ENCODE measurements around the gene TSPAN3.
A peak's percentile ranks its signal among the peaks of the same experiment; 100 is the strongest.

Gene TSPAN3

DNA sequence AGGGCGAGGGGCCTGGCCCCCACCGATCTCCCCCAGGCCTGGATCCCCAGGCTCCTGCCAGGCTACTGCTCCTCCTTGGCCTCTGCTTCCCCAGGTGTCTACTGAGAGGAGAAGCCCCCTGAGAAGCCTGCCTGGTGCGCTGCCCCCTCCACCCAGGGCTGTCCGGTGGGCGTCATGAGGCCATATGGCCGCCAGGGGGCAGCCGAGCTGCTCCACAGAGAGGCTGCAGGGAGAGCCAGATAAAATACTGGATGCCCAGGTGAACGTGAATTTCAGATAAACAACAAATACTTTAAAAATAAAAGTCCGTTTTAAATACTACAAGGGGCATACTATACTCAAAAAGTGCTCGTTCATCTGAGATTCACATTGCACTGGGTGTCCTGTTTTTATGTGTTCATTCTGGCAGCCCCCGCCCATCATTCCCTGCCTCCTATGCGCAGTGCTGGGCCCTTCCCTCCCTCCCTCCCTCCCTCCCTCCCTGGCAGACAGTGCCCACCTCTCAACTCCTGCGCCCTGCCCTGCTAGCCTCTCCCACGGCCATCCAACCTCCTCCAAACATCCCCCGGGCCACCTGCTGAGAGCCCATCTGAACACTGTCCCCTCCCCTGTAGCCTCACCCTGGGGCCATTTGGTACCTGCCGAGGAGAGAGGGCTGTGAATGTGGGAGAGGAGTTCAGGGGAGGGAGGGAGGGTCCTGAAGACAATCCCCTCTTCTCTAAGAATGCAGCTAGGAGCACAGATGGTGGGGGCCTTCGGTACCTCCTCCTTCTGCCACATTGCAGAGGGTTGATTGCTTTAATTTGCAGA lies 46.4 kb downstream of the TSPAN3 start:
- peak; percentile 36 to 52 for DNase-seq (ENCODE audit: low read depth in 1 of 2, low spot score in 1 of 2)

DNA sequence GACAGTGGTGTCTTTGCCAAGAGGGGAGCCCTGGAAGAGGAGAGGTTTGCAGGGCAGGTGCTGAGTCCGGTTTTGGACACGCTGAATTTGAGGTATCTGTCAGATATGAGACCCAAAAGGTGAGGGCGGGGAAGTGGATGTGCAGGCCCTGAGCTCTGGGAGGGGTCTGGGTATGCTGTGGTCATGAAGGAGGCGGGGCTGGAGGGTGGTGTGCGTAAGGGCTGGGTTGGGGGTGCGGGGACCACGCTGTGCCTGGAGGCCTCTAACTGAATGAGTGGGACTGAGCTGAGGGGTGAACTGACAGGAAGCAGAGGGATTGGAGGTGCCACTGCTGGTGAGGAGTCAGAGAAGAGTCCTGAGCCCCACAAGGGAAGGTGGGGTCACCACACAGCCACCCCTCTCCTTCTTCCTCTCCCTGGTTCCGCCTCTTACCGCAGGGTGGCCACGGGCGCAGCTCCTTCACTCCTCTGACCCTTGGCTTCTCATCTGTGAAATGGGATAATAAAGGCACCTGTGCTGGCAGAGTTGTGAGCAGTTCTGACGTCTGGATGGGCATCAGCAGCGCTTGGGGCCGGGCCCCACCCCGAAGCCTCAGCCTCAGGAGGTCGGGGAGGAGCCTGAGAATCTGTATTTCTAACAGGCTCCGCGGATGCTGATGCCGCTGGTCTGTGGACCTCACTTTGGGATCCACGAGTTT lies 47.2 kb downstream of the TSPAN3 start:
- no peak for DNase-seq (ENCODE audit: low read depth in 1 of 2, low spot score in 1 of 2)

DNA sequence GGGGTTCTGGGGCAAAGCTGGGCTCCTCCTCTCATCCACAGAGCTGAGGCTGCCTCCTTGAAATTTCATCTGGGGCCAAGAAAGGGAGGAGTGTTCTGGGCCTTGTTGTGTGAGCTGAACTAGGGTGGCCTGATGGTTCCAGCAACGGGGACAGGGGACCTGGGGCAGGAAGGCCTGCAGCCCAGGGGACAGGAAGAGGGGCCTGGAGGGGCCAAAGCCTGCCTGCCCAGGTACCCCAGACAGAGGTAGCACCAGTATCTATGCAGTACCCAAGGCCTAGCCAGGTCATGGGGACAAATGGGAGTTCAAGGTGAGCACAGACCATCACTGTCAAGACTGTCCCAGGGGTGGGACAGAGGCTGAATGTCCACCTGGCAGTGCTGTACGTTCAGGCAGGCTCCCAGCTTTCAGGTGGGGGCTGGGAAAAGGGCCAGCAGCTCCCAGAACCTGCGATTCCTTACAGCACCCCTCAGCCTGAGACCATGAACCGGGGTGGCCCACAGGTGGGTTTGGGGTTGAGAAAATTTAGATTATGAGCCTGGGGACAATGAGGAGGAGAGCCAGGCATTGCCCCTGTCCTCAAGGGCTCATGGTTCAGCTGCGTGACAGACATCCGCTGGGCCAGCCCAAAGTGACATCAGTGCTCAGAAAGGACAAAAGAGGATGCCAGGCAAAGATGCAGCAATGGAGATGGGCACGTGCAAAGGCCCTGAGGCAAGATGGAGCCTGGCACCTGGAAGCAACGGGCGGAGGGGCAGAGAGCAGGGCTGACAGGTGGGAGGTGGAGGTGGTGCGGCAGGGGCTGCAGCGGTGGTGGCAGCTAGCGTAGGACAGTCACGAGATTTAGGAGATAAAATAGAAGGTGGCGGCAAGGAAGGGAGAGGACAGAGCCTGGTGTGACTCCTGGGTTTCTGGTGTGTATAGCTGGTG lies 48.0 kb downstream of the TSPAN3 start:
- DNase-seq (ENCODE audit: low read depth in 1 of 2, low spot score in 1 of 2): no peak

DNA sequence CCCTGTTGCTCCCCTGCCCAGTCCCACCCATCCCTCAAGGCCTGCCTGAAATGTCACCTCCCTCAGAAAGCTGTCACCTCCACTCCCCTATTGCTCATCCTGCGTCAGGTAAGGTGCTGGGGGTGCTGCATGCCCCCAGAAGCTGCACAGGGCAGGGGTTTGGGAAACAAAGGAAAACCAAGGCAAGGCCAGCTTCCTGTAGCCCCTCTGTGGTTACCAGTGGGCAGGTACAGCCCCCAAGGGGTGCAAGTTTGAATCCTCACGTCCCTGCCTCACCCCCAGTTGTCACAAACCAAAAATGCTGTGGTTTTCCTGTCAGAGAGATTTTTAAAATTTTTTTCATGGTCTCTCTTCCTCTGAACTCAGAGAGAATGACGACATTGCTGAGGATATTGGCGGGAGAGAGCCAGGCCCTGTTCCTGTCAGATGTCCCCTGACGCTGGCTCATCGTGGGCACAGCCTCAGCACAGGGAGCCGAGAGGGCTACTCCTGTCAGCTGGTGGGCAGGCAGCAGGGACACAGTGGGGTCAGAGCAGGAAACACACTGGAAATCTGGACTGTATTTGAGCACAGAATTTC lies 49.0 kb downstream of the TSPAN3 start:
- DNase-seq (ENCODE audit: low read depth in 1 of 2, low spot score in 1 of 2): no peak

DNA sequence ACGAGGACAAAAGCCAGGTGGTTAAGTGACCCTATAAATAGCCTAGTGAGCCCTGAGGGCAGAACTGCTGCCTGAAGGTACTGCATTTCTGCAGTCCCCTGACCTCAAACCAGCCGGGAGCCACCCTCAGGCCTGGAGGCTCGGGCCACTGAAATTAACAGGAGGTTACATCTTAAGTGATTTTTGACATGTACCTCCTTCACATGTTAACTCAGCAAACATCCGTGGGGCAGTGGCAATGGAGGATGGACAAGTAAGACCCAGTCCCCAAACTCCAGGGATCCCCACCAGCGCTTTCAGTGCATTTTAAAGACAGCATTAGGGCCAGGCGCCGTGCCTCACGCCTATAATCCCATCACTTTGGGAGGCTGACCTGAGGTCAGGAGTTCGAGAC lies 49.8 kb downstream of the TSPAN3 start:
- no peak for DNase-seq (ENCODE audit: low read depth in 1 of 2, low spot score in 1 of 2)

DNA sequence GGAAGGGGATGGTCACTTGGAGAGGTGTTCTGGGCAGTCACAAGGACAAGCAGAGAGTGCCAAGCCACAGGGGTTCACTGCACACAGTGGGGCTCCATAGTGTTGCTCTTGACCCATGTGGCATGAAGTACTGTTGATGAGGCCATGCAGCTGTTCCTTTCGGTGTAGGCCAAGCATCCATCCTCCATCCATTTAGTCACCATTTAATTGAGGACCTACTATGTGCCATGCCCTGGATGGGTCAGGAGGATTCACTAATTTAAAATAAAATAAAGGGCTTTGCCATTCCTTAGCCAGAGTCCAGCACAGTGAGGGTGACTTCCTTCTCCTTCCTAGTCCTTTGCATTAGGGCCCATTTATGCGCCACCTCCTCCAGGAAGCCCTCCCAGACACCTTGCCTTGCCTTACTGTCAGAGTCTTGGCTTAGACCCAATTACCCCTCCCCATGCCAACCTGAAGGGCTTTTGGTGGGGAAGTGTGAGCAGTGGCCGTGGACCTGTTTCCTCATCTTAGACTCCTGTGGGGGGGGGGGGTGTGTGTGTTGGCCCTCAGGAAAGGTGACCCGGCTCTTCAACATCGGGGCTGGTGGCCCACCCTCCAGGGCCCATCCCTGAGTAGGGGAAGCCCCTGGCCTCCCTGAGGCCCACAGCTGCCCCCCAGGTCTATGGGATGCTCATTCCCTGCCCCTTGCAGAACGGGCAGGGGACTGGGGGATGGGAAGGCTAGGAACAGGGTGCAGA lies 50.4 kb downstream of the TSPAN3 start:
- DNase-seq (ENCODE audit: low read depth in 1 of 2, low spot score in 1 of 2): no peak

DNA sequence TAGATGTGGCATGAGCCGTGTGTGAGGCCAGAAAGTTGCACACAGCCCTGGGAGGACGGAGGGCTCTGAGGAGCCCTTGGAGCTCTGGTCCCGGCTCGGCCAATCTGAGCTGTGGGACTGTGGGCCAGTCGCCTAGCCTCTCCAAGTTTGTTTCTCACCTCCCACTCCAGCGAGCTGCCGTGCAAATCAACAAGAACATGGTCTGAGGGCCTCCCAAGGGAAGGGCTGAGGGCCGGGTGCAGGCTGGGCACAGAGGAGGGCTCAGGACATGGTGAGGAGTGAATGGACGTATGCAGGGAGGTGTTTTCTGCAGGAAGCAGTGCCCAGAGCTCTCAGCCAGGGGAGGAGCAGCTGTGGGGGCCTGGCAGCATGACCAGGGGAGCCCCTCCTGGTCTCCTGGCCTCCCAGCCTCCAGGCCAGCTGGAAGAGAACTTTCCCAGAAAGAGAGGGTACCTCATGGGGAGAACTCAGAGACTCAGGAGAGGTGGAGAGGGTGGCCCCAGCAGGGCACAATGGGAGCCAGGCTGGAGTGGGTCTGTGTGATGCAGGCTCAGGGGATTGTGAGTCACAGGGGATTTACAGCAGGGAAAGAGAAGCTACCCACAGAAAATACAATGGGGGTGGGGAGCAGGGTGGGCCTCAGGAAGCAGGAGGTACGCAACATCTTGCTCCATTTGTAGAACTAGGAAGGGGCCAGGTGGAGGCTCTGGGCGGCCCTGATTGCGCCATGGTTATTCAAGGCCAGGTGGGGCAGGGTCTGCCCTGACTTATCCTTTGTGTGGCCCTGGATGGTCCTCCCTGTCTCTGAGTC lies 51.2 kb downstream of the TSPAN3 start:
- no peak for DNase-seq (ENCODE audit: low read depth in 1 of 2, low spot score in 1 of 2)

DNA sequence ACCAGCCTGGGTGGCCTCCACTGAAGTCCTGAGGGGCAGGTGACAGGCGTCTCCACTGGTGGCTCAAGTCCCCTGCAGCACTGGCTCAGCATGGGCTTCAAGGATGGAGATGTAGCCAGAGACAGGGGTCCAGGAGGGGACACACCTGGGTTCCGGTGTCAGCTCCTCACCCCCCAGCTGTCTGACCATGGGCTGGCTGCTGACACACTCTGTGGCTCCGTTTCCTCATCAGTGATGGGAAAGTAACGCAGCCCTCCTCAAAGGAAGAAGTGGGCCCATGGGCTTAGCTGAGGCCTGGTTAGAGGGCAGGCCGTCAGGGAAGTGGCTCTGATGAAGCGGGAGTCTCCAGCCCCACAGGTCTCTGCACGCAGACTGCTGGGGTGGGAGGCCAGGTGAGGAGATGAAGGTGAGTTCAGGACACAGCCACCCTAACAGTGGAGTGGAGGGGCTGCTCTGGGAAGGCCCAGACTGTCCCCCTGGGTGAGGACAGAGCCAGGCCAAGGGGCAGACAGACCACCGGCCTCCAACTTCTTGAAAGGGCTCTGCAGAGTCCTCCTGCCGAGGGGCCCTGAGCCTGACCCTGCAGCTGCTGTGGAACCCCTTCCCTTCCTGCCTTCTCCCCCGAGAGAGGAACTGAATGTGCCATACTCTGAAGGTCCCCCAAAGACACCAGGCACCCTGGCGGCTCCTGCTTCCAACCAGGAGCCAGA lies 52.0 kb downstream of the TSPAN3 start:
- DNase-seq (ENCODE audit: low read depth in 1 of 2, low spot score in 1 of 2): no peak

DNA sequence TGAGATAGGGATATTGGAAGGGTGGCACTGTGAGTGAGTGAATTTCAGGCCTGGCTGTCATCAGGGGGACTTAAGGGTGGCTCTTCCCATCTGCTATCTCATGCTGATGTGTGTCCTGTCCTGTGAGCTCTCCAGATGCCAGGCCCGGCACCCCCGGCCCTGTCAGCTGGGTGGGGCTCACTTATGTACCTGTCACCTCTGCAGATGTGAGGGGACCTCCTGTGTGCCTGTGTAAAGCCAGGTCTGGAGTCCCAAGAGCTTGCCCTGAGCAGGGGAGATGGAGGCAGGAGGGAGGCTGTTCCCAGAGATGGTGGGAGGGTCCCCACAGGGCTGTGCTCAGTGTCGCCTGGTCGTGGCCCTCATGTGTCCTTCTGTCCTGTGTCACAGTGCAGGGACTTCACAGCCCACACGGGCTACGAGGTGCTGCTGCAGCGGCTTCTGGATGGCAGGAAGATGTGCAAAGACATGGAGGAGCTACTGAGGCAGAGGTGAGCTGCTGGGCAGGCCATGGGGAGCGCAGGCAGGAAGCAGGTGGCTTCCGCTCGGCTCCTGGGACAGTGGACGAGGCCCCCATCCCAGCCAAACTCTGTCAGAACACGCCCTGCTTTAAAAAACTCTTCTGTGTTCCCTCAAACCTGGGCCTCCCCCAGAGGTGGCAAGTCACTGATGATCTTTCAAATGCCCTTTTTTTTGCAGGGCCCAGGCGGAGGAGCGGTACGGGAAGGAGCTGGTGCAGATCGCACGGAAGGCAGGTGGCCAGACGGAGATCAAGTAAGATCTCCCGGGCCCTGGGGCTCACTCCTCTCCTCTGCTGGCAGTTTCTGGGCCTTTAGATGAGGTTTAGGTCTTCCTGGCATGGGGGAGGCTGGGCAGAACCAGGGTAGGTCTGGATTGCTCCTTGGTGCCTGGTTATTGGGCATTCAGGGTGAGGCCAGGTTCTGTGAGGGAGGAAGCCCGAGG lies 52.9 kb downstream of the TSPAN3 start:
- DNase-seq (ENCODE audit: low read depth in 1 of 2, low spot score in 1 of 2): no peak

DNA sequence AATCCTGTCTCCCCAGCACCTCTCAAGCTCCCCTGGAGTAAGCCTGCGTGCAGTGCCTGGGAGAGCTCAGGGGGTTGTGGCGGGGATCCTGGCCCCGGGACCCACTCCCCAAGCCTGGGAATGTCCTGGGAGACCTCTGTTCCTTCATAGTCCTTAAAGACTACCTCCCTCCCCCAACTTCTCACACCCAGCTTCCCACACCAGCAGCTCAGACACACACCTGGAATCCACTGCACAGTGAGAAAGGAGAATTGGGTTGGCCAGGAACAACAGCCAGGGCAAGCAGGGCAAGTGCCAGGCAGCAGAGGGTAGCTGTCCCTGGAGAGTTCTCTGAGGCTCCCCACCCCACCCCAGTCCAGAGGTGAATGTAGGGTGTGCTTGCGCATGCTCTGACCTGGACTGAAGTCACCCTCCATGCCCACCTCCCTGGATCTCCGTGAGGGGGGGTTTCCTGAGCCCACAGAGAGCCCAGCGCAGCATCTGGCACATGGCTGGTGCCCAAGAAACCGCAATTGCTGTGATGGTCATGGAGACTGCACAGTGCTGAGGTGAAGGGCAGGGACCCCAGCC lies 53.7 kb downstream of the TSPAN3 start:
- DNase-seq (ENCODE audit: low read depth in 1 of 2, low spot score in 1 of 2): no peak

DNA sequence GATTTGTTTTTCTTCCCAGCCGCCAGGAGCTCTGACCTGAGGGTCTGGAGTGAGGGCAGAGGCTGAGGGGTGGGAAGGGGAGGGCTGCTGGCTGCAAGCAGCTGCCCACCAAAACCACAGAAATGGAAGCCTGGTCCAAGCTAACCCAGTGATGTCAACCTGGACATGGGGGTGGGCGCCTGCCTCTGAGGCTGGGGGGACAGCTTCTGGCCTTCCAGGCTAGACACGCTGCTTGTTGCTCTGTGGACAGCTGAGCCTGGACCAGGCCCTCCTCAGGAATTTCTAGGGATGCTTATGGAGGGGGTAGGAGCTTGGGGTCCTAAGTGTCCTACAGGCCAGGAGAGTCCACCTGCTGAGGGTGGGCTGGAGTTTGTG lies 54.6 kb downstream of the TSPAN3 start:
- no peak for DNase-seq (ENCODE audit: low read depth in 1 of 2, low spot score in 1 of 2)

DNA sequence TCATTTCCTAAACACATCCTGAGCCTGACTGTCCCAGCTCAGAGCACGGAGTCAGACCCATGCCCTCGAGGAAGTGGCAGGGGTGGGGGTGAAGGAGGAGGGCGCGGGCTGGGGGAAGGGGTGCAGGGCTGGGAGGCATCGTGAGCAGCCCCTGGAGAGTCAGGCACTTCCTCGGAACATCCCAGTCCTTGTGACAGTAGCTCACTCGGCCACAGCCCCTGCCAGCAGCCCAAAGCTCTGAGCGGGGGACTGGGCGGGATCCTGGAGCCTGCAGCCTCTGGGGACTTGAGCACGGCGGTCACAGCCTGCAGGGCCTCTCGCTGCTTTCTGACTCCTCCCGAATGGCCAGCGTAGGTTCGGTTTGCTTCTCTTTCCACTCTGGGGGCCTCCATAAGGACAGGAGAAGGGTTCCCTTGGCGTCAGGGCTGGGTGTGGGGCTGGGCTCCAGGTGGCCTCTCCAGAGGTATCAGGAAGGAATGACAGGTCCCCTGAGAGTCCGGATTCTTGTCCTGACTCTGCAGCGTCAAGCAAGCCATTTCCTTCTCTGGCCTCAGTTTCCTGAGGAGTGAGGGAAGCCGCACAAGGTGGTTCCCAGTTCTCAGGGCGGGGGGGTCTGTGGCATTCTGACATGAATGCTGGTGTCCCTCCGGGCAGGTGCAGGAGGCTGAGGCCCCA lies 55.1 kb downstream of the TSPAN3 start:
- DNase-seq (ENCODE audit: low read depth in 1 of 2, low spot score in 1 of 2): no peak

DNA sequence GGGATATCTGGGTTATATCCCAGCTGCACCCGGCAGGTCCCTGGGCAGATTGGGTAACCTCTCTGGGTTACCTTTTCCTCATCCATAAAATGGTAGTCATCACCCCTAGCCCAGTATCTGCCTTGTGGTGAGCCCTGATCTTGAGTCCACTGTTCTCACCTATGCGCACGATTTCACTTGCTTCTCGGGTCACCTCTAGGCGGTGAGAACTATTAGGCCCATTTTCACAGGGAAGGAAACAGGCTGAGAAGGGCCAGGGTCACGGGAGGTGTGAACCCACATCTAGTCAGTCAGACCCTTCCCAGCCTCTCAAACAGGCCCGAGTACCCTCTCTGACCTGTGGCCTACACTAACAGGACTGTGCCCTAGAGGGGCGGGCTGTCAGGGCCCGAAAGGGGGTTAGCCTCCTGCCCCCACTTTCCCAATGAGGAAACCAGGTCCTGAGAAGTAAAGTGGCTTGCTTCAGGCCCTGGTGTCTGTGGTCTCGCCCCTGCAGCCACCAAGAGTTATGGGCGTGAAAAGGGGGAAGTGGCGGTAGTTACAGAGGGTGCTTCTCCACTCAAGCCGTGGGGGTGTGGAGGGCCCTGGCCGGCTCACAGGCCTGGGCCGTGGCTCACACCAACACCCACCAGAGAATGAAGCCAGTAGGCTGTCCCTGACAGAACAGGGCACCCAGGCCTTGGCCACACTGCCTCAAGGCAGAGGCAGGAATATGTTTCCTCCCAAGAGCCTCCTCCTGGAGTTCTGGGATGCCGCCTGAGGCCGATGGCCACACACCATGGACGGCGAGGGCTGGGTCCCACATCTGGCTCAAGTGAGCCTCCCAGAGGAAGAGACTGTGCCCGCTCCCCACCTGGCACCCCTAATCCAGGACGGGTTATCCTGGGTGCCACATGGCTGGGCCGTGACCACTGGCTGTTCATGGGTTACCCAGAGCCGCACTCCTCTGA lies 56.5 kb downstream of the TSPAN3 start:
- no peak for DNase-seq (ENCODE audit: low read depth in 1 of 2, low spot score in 1 of 2)

DNA sequence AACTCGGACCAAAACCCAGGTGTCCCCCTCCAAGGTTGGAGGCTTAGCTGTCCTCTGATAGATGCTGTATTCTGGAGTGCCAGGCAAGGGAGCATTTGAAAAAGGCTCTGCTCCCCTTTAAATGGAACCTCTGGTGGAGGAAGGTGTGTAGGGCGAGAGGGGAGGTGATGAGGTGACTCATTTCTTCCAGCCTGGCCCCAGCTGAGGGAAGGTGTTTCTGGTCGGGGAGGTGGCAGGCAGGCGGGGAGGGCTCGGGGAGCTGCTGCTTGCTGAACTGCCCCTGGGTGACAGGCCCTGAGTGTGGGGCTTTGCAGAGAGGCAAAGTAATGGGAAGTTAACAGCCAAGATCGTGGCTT lies 57.2 kb downstream of the TSPAN3 start:
- peak; percentile 74 to 77 for DNase-seq (ENCODE audit: low read depth in 1 of 2, low spot score in 1 of 2)

DNA sequence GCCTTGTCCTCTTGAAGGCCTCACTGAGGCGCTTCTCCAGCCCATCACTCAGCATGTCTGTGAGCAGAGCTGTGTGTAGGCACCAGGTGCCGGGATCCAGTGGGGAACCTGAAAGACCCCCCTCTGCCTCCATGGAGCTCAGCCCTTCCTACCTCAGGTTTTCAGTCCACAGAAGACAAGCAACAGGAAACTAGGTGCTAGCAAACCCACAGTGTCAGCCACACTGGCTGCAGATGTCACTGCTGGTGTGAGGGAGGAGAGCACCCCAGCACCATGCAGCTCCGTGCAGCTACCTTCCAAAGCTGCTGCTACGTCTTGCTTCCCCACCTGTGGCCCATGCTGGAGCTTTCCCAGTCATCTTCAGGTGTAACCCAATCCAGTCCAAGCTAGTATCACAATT lies 58.0 kb downstream of the TSPAN3 start:
- DNase-seq (ENCODE audit: low read depth in 1 of 2, low spot score in 1 of 2): no peak

DNA sequence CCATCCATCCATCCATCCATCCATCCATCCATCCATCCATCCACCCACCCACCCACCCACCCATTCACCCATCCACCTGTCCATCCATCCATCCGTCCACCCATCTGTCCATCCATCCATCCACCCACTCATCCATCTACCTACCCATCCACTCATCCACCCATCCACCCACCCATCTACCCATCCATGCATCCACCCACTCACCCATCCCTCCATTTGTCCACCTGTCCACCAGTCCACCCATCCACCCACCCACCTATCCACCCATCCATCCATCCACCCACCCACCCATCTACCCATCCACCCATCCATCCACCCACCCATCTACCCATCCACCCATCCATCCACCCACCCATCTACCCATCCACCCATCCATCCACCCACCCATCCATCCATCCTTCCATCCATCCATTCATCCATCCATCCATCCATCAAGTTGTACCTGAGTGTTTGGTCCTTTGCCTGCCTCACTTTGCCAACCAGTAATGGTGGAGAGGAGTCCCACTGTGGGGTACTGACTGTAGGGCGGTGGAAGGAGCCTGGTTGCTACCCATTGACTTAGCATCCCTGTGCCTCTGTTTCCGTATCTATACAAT lies 58.7 kb downstream of the TSPAN3 start:
- DNase-seq (ENCODE audit: low read depth in 1 of 2, low spot score in 1 of 2): no peak
